HG03108 (cell line): ENCODE measurements around the gene CARD16.

Source experiments
- ATAC-seq: cut with Tn5 transposase; IDR thresholded peaks from one replicate; pipeline ENCODE4 v1.9.1; 2021; ENCODE audit warnings: moderate library complexity; ENCODE audit not compliant: unreplicated experiment

The CARD16 gene

GRCh38 chr11:104997288-104997687 is 47.8 kb downstream of the CARD16 start:
- ATAC-seq: no peak

- ATAC-seq: no peak
Observed at GRCh38 chr11:104995001-104995408, 50.1 kb downstream of the CARD16 start.

GRCh38 chr11:104992781-104993180 is 52.4 kb downstream of the CARD16 start:
- ATAC-seq: no peak

DNA sequence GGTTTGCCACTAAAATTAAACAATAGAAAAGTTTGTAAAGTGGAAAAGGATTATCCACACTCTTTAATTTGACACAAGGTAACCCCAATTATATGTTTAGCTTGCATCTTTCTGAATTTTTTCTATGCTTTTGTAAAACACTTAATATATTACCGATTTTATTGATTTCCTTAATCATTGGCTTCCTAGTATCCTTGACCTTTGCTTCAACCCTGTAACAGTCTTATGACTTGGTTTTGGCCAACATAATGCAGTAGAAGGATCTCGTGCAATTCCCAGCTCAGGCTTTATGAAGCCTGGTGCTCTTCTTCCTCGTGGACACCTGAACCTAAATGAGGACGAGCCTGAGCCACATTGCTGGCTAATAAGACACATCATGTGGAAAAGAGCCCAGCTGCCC is 53.1 kb downstream of the CARD16 start:
- no peak for ATAC-seq
